SK-N-SH (cell line): ENCODE measurements around the gene MATK. TPM values are rescaled to one million over a fixed set of nuclear protein-coding genes. Genes with fewer than 3 reads are reported as not detected.

Source experiments
- CTCF ChIA-PET: fragments of 300-600, 350-600 bp; formaldehyde crosslinking; extraction: SDS; loops from one replicate; lab custom pipeline; 2021; lab: Yijun Ruan, JAX
- POLR2A ChIA-PET: fragments of 350-600 bp; sonication (Branson Sonifier 250); formaldehyde crosslinking; extraction: SDS; loops from one replicate; lab custom pipeline; 2020; ENCODE audit warnings: antibody characterized with exemption, inconsistent platforms; lab: Yijun Ruan, JAX
- DNase-seq: peaks from one replicate; pipeline ENCODE4 v3.0.0; 2012
- H2AFZ ChIP-seq: fragments of 200-600 bp; sonication (generic); 2 replicates; pipeline ENCODE4 v1.8.1; 2016; ENCODE audit warnings: antibody characterized with exemption, mild to moderate bottlenecking, low read depth
- H3F3A ChIP-seq: fragments of 200-600 bp; sonication (generic); replicated peaks from 2 replicates; pipeline ENCODE3; 2016; ENCODE audit warnings: antibody characterized with exemption, mild to moderate bottlenecking; ENCODE audit not compliant: insufficient read depth
- H3K27ac ChIP-seq, 2 experiments: fragments of 200-500 bp in 1 of 2; fragments of 200-600 bp in 1 of 2; sonication (Bioruptor generic) in 1 of 2; sonication (generic), shearing (Covaris generic) in 1 of 2; 2 replicates each; pipeline versions ENCODE4 v1.5.1 to v1.6.1; 2014 to 2016; ENCODE audit warnings: low read depth in 2 of 2, inconsistent platforms in 1 of 2, low read length in 1 of 2, mild to moderate bottlenecking in 1 of 2, mixed read lengths in 1 of 2
- H3K27me3 ChIP-seq: fragments of 200-600 bp; sonication (generic), shearing (Covaris generic); 2 replicates; pipeline ENCODE4 v1.6.1; 2016; ENCODE audit warnings: mixed run types; ENCODE audit not compliant: insufficient read depth
- H3K36me3 ChIP-seq, 2 experiments: fragments of 200-500 bp in 1 of 2; fragments of 200-600 bp in 1 of 2; sonication (Bioruptor generic) in 1 of 2; sonication (generic) in 1 of 2; replicated peaks in 1 of 2; 2 replicates each; pipeline versions ENCODE3 to v1.5.1; 2014 to 2016; ENCODE audit warnings: low read length in 1 of 2, mild to moderate bottlenecking in 1 of 2; ENCODE audit not compliant: insufficient read depth in 2 of 2, control insufficient read depth in 1 of 2
- H3K4me1 ChIP-seq, 2 experiments: fragments of 200-500 bp in 1 of 2; fragments of 200-600 bp in 1 of 2; sonication (Bioruptor generic) in 1 of 2; sonication (generic), shearing (Covaris generic) in 1 of 2; 2 replicates each; pipeline versions ENCODE4 v1.5.1 to v1.6.1; 2014 to 2016; ENCODE audit warnings: low read depth in 1 of 2, low read length in 1 of 2, mixed run types in 1 of 2; ENCODE audit not compliant: insufficient read depth in 2 of 2, control insufficient read depth in 1 of 2
- H3K4me2 ChIP-seq: fragments of 200-600 bp; sonication (generic), shearing (Covaris generic); 2 replicates; pipeline ENCODE4 v1.6.1; 2017; ENCODE audit warnings: mixed run types
- H3K4me3 ChIP-seq, 2 experiments: fragments of 200-500 bp in 1 of 2; fragments of 200-600 bp in 1 of 2; sonication (Bioruptor generic) in 1 of 2; sonication (generic), shearing (Covaris generic) in 1 of 2; 2 replicates each; pipeline versions ENCODE4 v1.5.1 to v1.8.1; 2014 to 2016; ENCODE audit warnings: low read depth in 2 of 2, inconsistent platforms in 1 of 2, low read length in 1 of 2, mild to moderate bottlenecking in 1 of 2, mixed read lengths in 1 of 2, moderate library complexity in 1 of 2
- H3K79me2 ChIP-seq: fragments of 200-600 bp; sonication (generic); 2 replicates; pipeline ENCODE4 v1.8.1; 2017; ENCODE audit warnings: mild to moderate bottlenecking; ENCODE audit not compliant: insufficient read depth
- H3K9ac ChIP-seq: fragments of 200-600 bp; sonication (generic); 2 replicates; pipeline ENCODE4 v1.6.1; 2017; ENCODE audit warnings: mixed run types
- H3K9me2 ChIP-seq: fragments of 200-600 bp; sonication (generic); 2 replicates; pipeline ENCODE4 v1.6.1; 2017; ENCODE audit warnings: mixed run types
- H3K9me3 ChIP-seq: fragments of 200-600 bp; sonication (generic); 2 replicates; pipeline ENCODE4 v1.6.1; 2017; ENCODE audit warnings: mixed run types, mild to moderate bottlenecking, moderate library complexity
- H4K20me1 ChIP-seq: fragments of 200-600 bp; sonication (generic); 2 replicates; pipeline ENCODE4 v1.6.1; 2017; ENCODE audit warnings: mild to moderate bottlenecking, mixed run types; ENCODE audit not compliant: insufficient read depth
- CHD2 ChIP-seq: fragments of 150-350 bp; IDR thresholded peaks from 2 replicates; pipeline ENCODE4 v1.6.1; 2018; ENCODE audit warnings: low read length; ENCODE audit not compliant: partially characterized antibody
- ELF1 ChIP-seq: IDR thresholded peaks from 2 replicates; pipeline ENCODE4 v1.4.0; 2012
- FOXJ3 ChIP-seq: sonication (generic); formaldehyde crosslinking; IDR thresholded peaks from 2 replicates; pipeline ENCODE4 v1.5.1; 2020; ENCODE audit warnings: mild to moderate bottlenecking, missing genetic modification reagents
- FOXM1 ChIP-seq: IDR thresholded peaks from 2 replicates; pipeline ENCODE4 v1.4.0; 2012; ENCODE audit warnings: low read depth, mild to moderate bottlenecking
- GABPA ChIP-seq: IDR thresholded peaks from 2 replicates; pipeline ENCODE4 v1.4.0; 2012; ENCODE audit warnings: low read depth, mild to moderate bottlenecking
- IRF3 ChIP-seq: fragments of 150-350 bp; IDR thresholded peaks from 2 replicates; pipeline ENCODE4 v1.6.1; 2016; ENCODE audit warnings: mild to moderate bottlenecking, low read depth, low read length
- MAX ChIP-seq: IDR thresholded peaks from 2 replicates; pipeline ENCODE4 v1.4.0; 2012; ENCODE audit warnings: low read depth
- MXI1 ChIP-seq: IDR thresholded peaks from 2 replicates; pipeline ENCODE4 v1.6.1; 2012; ENCODE audit warnings: mild to moderate bottlenecking, low read depth, low read length, improper control_type of control experiment
- RAD21 ChIP-seq: IDR thresholded peaks from 2 replicates; pipeline ENCODE4 v1.6.1; 2012; ENCODE audit warnings: mild to moderate bottlenecking, low read length
- RCOR1 ChIP-seq: fragments of 150-350 bp; IDR thresholded peaks from 2 replicates; pipeline ENCODE4 v1.6.1; 2017; ENCODE audit warnings: antibody characterized with exemption, low read length
- RFX5 ChIP-seq: IDR thresholded peaks from 2 replicates; pipeline ENCODE4 v1.6.1; 2012; ENCODE audit warnings: mild to moderate bottlenecking, improper control_type of control experiment, low read length
- RXRA ChIP-seq: IDR thresholded peaks from 2 replicates; pipeline ENCODE4 v1.4.0; 2012; ENCODE audit warnings: low read depth, mild to moderate bottlenecking, borderline replicate concordance
- SIN3A ChIP-seq: IDR thresholded peaks from 2 replicates; pipeline ENCODE4 v1.6.1; 2012; ENCODE audit warnings: low read depth, mild to moderate bottlenecking, low read length, moderate library complexity, borderline replicate concordance
- SMC3 ChIP-seq: IDR thresholded peaks from 2 replicates; pipeline ENCODE4 v1.6.1; 2012; ENCODE audit warnings: low read depth, low read length, improper control_type of control experiment
- TAF1 ChIP-seq: IDR thresholded peaks from 2 replicates; pipeline ENCODE4 v1.6.1; 2012; ENCODE audit warnings: low read depth, mild to moderate bottlenecking, low read length, moderate library complexity, borderline replicate concordance
- TCF12 ChIP-seq: IDR thresholded peaks from 2 replicates; pipeline ENCODE4 v1.4.0; 2012
- TEAD4 ChIP-seq: IDR thresholded peaks from 2 replicates; pipeline ENCODE4 v1.4.0; 2012; ENCODE audit warnings: mild to moderate bottlenecking, borderline replicate concordance; ENCODE audit not compliant: insufficient read depth
- USF2 ChIP-seq: fragments of 150-350 bp; IDR thresholded peaks from 2 replicates; pipeline ENCODE4 v1.6.1; 2017; ENCODE audit warnings: antibody characterized with exemption, low read length, low read depth, borderline replicate concordance
- WGBS: methylation state at CpG from one replicate; pipeline ENCODE4 v1.1.6; 2017; ENCODE audit warnings: low lambda C conversion rate; 5-methylcytosine and 5-hydroxymethylcytosine counted together
- polyA plus RNA-seq, 3 experiments: library from polyadenylated mRNA; depleted of rRNA; stranded (reverse); fragments of >200 nt; gene quantifications; 2 replicates each; pipeline ENCODE4 v1.2.3, GENCODE V29; 2012

The MATK gene
- polyA plus RNA-seq, 1 of the 3 experiments (the other 2 are of a cell fraction), result not detected

GRCh38 chr19:3768015-3768747, 18.0 kb downstream of the MATK start:
- ChIA-PET CTCF (interaction anchor here (0.9 kb wide), 1 partner anchor 81 kb away, joined by 3 read pairs; no protein-coding TSS in a partner anchor), POLR2A (interaction anchor here (0.6 kb wide), 1 partner anchor 256 kb away, joined by 3 read pairs; no protein-coding TSS in a partner anchor)
- no peaks in the 10 kb centered on the region for H3F3A ChIP-seq

GRCh38 chr19:3767050-3767449, 19.1 kb downstream of the MATK start:
- Histone ChIP-seq H3K36me3 (peaks cover 0 to 16% of the 10 kb centered on the region in 2 experiments), H3K4me1 (peaks cover 0 to 4% of the 10 kb centered on the region in 2 experiments; a peak in 1 of 4 replicates), H3K27me3 (no peaks in the 10 kb centered on the region), H4K20me1 (no peaks in the 10 kb centered on the region), H3K79me2 (peaks cover 16% of the 10 kb centered on the region), H3K9ac (no peak overlapping the region), H3K4me2 (no peak overlapping the region), H3K27ac (no peak overlapping the region), H3K9me2 (no peaks in the 10 kb centered on the region), H3K4me3 (no peak overlapping the region), H3F3A (no peaks in the 10 kb centered on the region), H2AFZ (no peak overlapping the region), H3K9me3 (no peaks in the 10 kb centered on the region)
- TF ChIP-seq SMC3 (no peak), TCF12 (no peak), USF2 (no peak), RCOR1 (no peak), ELF1 (no peak), TEAD4 (no peak), SIN3A (no peak), IRF3 (no peak), TAF1 (no peak), FOXM1 (no peak), FOXJ3 (CRISPR knock-in tag) (no peak), RFX5 (no peak)
- CTCF ChIA-PET, result no interaction called here
- no peak for DNase-seq
- POLR2A ChIA-PET, result no interaction called here
- WGBS, result no CpG with 5 or more reads among the region's 23 CpGs

More at GRCh38 chr19:3768015-3768747, 18.0 kb downstream of the MATK start:
- Histone ChIP-seq H3K79me2 (peaks cover 13% of the 10 kb centered on the region), H3K36me3 (peaks cover 0 to 16% of the 10 kb centered on the region in 2 experiments), H3K27me3 (no peaks in the 10 kb centered on the region), H2AFZ (no peak overlapping the region), H3K27ac (no peak overlapping the region), H3K9ac (no peak overlapping the region), H4K20me1 (no peaks in the 10 kb centered on the region), H3K4me3 (no peak overlapping the region), H3K4me2 (no peak overlapping the region), H3K4me1 (peaks cover 0 to 3% of the 10 kb centered on the region in 2 experiments; a peak in 1 of 4 replicates), H3K9me3 (no peaks in the 10 kb centered on the region), H3K9me2 (no peaks in the 10 kb centered on the region)
- no peak for DNase-seq
- TF ChIP-seq GABPA (no peak), TAF1 (no peak), RFX5 (no peak), RAD21 (no peak), FOXM1 (no peak), RXRA (no peak), MXI1 (no peak), CHD2 (no peak), MAX (no peak)
- WGBS, result 93% methylated on average over 12 of the region's 25 CpGs
